HL-60/S4 treated with retinoic acid at 250 ng/mL for 4 days and 3 days (cell line): Measurements from ENCODE around the gene BABAM1.

Experiments
- in situ Hi-C: fragments of 300-500 bp; cut with MboI; formaldehyde crosslinking; loops from 2 replicates; pipeline ENCODE4 v1.7.0; 2022; ENCODE audit warnings: low sequenced_read_pairs

BABAM1 gene

DNA sequence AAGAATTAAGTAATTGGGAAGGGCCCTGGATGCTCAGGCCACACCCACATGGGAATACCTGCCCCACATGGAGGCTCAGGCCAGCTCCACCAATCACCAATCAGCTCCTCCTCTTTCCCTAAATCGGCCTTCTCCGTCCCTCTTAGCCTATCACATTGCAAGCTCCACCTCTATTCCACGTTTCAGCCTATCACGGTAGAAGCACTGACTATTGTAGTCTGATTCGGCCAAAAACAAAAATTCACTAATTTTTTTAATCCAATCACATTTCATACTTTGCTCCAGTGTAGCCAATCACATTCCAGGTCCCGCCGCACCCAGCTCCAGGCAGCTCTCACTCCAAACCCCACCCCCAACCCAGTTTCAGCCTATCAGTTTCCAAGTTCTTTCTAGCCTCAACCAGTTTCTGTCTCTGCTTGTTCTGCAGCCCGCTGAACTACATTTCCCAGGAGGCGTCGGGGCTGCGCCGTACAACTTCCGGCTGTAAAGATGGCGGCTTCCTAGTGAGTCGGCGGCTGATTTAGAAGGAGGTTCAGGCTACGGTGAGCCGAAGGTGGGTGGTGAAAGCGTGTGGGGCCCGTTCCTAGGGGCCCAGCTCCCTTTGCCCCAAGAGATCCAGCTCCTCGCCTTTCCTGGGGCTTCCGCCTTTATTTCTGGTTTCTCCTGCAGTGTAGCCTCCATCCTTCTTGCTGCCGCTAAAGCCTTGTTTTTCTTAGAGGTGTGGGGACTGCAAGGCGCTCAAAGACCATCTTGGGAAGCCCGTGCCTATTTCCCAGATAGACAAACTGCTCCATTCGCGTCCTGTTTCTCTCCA, at the start of gene BABAM1:
Gene BABAM1 (plus strand): TSS at position 469 of the 814 bp plus-strand sequence. CDS start 1,364 bp downstream, outside the sequence.
- in situ Hi-C loops = no loop called here

DNA sequence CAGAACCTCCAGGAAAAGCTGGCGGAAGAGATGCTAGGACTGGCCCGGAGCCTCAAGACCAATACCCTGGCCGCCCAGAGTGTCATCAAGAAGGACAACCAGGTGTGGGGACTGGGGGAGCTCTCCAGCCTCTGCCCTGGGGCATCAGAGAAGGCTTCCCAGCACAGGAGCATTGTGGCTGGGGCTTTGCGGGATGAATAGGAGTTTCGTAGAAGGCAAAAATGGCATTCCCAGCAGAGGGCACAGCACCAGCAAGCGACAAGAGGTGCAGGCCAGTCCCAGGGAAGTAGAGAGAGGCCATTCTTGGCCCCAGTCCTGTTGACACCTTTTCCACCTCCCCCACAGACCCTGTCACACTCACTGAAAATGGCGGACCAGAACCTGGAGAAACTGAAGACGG, 48.0 kb upstream of the BABAM1 start:
- in situ Hi-C loops = no loop called here

DNA sequence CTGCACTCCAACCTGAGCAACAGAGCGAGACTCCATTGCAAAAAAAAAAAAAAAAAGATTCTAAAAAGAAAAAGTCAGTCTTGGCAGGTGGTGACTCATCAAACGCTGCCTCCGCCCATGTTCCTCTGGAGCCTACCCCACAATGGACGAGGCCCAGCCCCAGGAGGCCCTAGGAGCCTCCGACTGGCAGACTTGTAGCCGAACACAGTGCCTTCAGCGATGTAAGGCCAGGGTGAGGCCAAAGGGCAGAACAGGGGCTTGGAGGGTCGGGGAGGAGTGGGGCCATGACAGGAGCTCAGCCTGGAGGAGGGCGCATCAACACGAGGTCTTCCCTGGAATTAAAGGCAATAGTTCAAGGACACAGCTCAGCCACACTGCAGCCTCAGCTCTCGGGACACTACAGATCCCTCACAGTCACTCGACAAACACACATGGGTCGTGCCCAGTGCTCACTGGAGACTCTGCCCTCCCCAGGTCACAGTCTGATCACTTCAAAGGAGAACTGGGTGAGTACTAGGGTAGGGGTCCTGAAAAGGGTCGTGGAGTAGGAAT, 47.0 kb upstream of the BABAM1 start:
- in situ Hi-C loops = no loop called here

DNA sequence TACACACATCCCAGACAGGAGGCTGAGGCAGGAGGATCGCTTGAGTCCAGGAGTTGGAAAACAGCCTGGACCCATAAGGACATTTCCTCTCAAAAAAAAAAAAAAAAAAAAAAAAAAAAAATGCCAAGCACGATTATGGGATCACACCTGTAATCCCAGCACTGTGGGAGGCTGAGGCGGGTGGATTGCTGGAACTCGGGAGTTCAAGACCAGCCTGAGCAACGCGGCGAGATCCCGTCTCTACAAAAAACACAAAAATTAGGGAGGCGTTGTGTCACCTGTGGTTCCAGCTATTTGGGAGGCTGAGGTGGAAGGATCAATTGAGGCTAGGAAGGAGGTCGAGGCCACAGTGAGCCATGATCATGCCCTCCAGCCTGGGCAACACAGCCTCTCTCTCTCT, 42.2 kb upstream of the BABAM1 start:
- in situ Hi-C loops = no loop called here

DNA sequence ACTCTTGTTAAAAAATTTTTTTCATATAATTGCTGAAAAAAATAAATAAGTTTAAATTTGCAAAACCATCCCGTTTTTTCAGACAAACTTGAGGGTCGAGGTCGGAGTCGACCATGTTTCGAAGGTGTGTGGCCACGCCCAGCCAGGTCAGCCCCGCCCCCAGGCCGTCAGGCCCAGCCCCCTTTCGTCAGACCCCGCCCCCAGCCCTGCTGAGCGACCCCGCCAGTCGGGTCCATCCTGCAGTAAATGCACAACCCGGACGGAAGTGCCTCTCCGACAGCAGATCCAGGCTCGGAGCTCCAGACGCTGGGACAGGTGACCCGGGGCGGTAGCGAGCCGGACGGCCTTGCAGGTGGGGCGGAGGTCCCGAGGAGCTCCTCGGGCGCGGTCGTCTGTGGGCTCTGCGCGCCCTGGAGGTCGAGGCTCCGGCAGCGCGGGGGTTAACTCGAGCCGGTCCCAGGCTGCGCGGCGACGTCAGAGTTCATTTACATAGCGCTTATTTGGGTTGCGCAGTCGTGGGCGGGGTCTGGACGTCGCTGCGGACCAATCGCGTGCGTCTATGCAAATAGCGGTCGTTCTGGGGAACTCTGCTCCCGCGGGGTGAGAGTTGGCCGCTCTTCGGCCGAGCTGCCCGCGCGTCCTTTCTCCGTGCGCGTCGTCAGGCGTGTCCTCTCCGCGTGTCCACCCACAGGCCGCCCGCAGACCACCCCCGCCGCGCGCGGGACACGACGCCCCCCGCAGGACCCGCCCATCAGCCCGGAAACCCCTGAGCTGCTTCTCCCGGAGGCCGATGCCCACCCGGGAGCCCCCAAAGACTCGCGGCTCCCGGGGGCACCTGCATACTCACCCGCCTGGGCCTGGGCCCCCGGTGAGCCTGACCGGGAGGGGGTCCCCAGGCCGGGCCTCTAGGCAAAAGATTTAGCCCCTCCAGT, 41.0 kb upstream of the BABAM1 start, which contains the start of gene OCEL1:
Gene OCEL1 (plus strand): TSS at position 225 of the 932 bp plus-strand sequence. CDS start 22 bp downstream, at position 247.
- in situ Hi-C loops = no loop called here

DNA sequence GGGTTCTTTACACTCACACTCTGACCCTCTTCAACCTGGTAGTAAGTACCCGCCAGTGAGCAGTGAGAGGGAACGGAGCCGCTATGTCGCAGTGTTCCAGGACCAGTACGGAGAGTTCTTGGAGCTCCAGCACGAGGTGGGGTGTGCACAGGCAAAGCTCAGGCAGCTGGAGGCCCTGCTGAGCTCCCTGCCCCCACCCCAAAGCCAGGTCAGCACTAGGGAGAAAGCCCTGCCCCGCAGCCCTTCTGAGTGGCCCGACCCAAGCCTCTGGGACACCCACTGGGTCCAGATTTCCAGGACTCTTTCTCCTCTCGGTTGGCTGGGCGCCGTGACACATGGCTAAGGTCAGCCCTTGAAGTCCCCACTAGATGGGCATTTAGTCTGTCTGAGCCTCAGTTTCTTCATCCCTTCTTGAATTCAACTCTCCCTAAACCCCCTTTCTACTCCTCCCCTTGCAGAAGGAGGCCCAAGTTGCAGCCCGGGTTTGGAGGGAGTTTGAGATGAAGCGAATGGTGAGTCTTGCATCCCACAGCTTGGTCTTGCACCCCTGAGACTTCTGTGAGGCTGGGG, 39.4 kb upstream of the BABAM1 start:
- in situ Hi-C loops = no loop called here

DNA sequence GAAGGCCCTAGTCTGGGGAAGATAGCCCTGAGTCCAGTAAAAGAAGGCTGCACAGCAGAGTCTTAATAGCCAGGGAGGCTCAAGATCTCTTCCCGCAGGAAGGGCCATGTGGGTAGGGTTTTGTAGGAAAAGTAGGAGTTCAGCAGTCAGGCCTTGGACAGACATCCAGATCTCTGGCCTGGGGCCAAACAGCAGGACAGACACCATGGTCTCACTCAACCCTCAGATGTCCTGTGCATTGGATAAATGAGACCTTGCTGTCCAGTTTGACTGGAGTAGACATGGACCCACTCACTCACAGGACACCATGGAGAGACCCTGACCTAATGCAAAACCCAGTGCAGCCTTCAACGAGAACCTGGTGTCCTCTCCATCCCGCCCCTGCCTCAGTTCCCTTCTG, 37.4 kb upstream of the BABAM1 start:
- in situ Hi-C loops = no loop called here

DNA sequence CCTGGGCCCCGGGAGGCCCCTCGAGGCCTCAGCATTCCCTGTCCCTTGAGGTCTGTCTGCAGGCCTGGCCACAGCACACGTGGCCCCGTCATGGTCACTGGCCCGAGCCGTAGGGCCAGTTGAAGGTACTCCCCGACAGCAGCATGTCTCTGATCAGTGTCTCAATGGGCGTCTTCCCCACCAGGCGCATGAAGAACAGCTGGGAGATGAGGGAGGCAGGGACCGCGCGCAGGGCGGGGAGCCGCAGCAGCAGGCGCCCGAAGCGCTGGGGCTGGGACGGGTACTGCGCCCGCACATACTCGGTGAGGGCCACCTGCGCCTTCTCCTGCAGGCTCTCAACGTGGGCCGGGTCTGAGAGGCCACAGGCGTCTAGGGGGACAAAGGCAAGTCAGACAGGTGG, 35.0 kb upstream of the BABAM1 start:
- in situ Hi-C loops = no loop called here

DNA sequence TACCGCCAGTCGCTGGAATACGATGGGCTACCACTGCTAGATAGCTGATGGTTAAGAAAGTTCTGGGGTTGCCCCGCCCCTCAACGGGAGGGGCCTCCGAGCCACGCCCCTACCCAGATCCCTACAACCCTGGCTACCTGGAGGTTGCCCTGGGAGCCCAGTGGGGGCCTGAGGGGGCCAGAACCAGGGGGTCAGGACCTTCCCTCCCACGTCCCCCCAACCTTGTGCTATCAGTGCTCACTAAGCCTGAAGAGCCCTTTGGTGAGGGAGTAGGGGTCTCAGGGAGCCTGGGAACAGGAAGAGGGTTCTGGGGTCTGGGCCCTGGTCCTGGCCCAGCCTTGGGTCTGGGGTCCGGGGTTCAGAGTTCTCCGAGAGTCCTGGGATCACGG, 32.3 kb upstream of the BABAM1 start:
- in situ Hi-C loops = no loop called here

DNA sequence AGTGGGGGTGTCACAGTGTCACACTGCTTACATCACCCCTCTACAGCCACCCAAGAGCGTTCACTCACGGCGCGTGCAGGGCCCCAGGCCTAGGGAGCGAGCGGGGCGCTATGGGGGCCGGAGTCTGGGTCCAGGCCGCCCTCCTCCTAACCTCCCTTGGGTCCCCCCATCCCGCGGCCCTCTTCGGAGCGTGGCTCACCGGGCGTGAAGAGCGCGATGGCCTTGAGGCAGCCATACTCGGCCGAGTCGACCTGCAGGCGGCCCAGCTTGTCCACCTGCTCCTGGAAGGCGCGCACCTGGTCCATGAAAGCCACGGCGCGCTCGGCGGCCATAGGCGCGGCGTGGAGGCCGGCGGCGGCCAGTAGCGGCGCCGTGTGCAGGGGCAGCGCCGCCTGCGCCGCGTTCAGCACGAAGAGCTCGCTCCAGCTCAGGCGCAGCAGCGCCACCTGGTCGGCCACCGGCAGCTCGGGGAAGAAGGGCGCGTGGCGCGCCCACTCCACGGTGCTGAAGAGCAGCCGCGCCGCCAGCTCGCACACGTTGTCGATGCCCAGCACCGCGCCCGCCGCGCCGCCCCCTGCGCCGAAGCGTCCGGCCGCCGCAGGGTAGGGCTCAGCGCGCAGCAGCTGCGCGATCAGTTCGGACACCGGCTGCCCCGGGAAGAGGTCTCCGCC, 31.8 kb upstream of the BABAM1 start:
- in situ Hi-C loops = no loop called here

DNA sequence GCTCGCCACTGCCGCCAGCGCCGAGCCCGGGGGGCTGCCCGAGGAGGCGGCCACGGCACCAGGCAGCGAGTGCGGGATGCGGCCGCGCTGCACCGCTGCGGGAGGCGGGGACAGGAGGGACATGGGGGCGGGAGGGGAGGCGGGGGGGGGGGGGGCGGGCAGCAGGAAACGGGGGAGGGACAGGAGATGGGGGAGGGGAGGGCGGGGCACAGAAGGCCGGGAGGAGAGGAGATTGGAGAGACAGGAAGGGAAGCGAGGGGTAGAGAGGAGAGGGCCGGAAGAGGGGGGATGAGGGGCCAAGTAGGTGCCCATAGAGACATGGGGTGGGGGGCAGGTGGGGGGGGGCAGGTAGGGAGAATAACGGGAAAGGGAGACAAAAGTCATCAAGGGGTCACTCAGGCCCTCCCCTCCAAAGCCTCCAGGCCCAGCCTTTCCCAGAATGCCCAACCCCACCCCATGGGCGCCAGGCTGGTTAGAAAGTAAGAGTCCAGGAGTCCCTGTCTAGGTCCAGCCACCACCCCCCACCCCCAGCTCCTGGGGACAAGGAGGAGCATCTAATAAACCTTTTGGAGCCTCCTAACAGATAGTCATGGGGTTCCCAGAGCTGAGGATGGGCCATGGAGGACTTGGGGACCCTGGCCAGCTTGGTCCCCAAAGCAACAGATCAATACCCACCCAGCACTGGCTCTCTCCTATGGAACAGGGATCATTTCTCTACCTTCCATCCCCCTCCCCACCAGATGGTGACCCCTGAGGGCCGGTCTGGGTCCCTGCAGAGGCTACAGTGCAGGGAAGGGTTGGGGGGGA, 31.1 kb upstream of the BABAM1 start:
- in situ Hi-C loops = no loop called here

DNA sequence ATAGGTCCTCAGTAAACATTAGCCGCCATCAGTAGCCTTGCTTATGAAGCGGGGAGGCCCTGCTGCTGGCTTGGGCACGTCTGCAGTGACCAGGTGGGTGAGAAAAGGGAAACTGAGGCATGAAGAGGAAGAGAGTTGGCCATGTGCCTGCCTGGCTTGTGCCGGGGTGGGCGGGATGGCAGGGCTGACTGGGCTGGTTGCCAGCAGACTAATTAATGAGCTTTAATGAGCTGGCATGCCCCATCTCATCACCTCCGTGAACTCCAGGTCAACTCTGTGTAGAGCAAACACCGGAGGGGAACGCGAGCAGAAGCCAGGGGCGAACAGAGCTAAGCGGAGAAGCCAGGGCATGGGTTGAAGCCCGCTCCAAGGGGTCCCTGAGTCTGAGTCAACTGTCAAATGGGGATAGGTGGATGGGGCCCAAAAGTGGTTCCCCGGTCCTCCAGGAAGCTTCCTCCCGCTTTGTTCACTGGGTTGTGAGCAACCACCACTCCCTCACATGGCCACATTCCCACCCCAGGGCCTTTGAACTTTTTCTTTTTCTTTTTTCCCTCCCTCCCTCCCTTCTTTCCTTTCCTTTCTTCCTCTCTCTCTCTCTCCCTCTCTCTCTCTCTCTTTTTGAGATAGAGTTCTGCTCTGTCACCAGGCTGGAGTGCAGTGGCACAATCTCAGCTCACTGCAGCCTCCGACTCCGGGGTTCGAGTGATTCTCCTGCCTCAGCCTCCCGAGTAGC, 30.3 kb upstream of the BABAM1 start:
- in situ Hi-C loops = no loop called here

DNA sequence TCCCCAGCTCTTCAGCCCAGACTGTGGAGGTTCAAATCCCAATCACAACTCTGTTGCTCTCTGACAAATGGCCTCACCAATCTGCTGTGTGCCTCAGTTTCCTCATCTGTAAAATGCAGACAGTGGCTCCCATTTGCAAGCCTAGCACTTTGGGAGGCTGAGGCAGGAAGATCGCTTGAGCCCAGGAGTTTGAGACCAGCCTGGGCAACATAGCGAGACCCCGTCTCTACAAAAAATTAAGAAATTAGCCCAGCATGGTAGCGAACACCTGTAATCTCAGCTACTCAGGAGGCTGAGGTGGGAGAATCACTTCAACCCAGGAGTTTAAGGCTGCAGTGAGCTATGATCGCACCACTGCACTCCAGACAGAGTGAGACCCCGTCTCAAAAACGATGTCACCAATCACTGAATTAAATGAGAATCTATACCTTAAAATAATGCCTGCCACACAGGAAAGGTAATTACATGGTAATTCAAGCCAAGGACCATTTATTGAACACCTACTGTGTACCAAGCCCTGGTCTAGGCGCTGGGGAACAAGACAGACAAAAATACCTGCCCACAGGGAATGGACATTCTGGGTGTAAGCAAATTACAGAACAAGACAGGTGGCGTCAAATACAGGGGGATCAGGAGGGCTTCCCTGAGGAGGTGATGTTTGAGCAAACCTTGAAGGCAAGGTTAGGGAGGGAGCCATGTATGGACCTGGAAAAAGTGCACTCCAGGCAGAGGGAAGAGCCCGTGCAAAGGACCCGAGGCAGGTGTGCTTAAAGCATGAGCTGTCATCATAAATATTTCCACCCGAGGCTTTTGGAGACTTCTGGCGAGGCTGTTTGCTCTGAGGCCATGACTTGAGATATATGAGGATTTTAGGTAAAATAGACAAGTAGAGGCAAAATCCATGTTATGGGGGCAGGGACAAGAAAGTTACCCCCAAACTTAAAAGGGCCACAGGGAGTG, 29.2 kb upstream of the BABAM1 start:
- in situ Hi-C loops = no loop called here

DNA sequence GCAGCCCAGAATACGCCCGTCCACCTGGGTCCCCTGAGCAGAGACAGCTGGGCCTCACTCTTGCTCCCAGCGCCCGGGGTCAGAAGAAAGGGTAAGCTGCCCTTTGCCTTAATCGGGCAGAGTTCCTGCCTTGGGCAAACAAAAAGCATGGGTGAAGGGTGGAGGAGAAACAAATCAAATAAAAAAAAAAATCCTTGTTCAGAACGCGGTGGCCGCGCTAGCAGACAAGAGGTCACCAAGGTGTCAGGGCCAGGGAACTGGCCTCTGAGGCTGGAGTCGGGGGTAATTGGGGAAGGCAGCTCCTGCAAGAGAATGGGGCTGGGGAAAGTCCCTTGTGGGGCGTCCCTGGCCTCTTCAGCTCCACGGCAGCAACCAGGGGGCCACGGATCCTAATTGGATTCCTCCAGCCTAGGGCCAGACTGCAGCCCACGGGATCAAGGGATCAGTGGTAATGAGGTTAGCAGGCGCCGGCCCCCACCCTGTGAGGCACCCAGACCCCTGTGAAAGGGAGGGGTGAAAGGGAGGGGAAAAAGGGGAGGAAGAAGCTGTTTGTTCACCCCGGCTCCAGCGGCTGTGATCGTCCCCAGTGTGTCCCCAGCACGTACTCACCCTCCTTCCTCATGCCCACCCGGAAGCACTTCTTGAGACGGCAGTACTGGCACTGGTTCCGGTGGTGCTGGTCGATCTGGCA, 27.0 kb upstream of the BABAM1 start:
- in situ Hi-C loops = no loop called here

DNA sequence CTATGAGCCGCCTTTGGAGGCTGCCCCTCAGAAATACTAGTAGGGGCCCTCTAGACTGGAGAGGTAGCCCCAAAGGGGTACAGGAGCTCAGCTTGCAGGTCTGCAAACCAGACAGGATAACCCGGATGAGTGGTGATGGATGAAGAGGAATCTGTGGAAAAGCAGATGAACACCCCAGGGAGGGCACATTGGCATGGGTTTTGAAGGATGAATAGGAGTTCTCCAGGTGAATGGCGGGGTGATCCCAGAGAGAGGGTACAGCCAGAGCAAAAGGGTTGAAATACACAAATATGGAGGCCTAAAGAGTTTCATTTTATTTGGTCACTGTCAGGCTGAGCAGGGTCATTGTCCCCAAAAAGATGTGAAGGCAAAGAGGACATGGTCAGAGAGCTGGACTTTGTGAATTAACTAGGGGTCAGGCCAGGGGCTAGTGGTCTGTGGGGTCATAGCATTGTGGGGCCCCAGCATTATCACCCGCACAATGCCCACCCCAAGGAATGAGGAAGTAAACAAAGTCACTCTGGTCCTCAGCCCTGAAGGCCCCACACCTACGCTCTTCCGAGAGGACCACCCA, 26.3 kb upstream of the BABAM1 start:
- in situ Hi-C loops = no loop called here

DNA sequence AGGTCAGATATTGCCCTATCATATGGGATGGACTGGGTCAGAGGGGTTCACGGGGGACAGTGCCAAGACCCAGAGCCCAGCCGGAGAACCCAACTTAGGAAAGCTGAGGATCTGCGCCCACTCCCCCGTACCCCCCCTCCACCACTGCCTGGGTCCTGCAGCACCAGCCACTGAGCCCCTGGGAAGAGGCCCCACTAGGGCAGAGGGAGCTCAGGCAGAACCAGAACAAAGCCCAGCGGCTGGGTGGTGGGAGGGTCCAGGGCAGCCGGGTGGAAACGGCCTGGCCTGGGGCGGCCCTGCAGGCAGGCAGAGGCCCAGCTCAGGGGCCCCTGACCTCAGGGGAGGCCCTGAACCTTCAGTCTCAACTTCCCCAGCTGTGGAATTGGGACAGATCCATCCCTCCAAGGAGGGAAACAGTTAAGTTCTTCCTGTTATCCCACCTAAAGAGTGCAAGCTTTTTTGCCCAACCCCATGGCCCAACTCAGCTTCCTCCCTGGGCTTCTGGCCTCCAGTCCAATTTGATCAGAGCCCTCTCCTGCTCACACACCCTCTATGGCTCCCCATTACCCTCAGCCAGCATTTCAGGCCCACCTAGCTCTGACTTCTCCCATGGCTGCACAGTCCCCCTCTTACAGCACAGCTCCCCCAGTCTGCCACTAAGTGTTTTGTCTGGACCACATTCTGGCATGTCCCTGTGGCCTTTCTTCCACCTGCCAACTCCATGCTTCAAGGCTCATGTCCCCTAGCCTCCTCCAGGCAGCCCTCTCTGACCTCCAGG, 24.6 kb upstream of the BABAM1 start:
- in situ Hi-C loops = no loop called here
